GM10266 (cell line): ENCODE measurements around the gene CGB5.
A peak's percentile ranks its signal among the peaks of the same experiment; 100 is the strongest.
"Not testable (repeated sequence)": the region's sequence is repeated elsewhere in the genome, so short reads cannot be mapped to it uniquely, and the experiment has no call there.

Source experiments
- DNase-seq: peaks from one replicate; pipeline ENCODE4 v3.0.0; 2012; ENCODE audit errors: extremely low spot score
- TF ChIP-seq, protein P1 (sequence below): IDR thresholded peaks from 2 replicates; pipeline ENCODE4 v1.5.1; 2012; ENCODE audit warnings: mild to moderate bottlenecking, low read depth; ENCODE audit not compliant: control insufficient read depth, insufficient read depth; ENCODE audit errors: missing control alignments

CGB5 gene

DNA sequence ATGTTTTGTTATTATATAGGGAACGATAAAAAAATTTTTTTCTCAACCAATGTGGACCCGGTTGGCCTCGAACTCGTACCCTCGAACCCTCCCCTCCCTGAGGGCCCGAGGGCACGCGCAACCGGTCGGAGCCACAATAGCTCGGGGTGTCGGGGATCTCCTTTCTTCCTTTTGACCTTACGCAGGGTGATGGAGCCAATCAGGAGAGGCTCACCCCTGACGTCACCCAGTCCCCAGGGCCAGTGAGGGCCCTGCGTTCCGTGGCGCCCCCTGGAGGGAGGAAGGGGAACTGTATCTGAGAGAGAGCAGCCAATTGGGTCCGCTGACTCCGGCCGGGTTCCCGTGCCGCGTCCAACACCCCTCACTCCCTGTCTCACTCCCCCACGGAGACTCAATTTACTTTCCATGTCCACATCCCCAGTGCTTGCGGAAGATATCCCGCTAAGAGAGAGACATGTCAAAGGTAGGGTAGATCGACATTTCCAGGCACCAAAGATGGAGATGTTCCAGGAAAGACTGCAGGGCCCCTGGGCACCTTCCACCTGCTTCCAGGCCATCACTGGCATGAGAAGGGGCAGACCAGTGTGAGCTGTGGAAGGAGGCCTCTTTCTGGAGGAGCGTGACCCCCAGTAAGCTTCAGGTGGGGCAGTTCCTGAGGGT, 11.9 kb upstream of the CGB5 start, which contains the start of gene CGB2:
TSS of gene CGB2 (plus strand) at position 249 of the 660 bp plus-strand sequence. CDS start at position 455, 206 bp downstream.
- peak; percentile 85 for DNase-seq
- TF ChIP-seq, protein P1, sequence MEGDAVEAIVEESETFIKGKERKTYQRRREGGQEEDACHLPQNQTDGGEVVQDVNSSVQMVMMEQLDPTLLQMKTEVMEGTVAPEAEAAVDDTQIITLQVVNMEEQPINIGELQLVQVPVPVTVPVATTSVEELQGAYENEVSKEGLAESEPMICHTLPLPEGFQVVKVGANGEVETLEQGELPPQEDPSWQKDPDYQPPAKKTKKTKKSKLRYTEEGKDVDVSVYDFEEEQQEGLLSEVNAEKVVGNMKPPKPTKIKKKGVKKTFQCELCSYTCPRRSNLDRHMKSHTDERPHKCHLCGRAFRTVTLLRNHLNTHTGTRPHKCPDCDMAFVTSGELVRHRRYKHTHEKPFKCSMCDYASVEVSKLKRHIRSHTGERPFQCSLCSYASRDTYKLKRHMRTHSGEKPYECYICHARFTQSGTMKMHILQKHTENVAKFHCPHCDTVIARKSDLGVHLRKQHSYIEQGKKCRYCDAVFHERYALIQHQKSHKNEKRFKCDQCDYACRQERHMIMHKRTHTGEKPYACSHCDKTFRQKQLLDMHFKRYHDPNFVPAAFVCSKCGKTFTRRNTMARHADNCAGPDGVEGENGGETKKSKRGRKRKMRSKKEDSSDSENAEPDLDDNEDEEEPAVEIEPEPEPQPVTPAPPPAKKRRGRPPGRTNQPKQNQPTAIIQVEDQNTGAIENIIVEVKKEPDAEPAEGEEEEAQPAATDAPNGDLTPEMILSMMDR: peak; percentile 33

DNA sequence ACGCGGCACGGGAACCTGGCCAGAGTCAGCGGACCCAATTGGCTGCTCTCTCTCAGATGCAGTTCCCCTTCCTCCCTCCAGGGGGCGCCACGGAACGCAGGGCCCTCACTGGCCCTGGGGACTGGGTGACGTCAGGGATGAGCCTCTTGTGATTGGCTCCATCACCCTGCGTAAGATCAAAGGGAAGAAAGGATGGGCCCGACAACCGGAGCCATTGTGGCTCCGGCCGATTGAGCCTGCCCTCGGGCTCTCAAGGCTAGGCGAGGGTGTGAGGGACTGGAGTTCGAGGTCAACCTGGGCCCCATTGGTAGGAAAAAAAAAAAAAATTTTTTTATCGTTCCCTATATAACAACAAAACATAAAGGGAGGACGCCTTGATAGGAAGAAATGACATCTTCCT, 6.8 kb upstream of the CGB5 start, which contains the start of gene CGB1:
TSS of gene CGB1 (minus strand) at position 81 of the 400 bp plus-strand sequence. CDS start 184 bp downstream, outside the sequence.
- TF ChIP-seq, protein P1: peak; percentile 49
- peak; percentile 30 for DNase-seq

DNA sequence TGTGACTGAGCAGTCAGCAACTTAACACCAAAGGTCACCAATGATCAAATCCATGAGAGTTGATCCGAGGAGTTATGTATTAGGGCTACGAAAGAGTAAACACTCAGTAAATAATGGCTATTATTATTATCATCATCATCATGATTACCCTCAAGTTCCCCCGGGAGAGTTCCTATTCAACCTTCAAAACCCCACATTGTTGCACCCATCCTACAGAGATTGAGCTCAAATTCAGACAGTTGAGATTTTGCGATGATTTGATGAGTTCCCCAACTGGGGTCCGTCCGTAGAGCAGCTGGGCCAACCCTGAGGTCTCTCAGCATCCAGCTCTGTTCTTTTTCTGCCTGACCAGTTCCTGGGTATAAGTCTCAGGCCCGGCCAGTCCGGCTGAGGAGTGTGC, 5.5 kb upstream of the CGB5 start:
- DNase-seq: not testable (repeated sequence)

DNA sequence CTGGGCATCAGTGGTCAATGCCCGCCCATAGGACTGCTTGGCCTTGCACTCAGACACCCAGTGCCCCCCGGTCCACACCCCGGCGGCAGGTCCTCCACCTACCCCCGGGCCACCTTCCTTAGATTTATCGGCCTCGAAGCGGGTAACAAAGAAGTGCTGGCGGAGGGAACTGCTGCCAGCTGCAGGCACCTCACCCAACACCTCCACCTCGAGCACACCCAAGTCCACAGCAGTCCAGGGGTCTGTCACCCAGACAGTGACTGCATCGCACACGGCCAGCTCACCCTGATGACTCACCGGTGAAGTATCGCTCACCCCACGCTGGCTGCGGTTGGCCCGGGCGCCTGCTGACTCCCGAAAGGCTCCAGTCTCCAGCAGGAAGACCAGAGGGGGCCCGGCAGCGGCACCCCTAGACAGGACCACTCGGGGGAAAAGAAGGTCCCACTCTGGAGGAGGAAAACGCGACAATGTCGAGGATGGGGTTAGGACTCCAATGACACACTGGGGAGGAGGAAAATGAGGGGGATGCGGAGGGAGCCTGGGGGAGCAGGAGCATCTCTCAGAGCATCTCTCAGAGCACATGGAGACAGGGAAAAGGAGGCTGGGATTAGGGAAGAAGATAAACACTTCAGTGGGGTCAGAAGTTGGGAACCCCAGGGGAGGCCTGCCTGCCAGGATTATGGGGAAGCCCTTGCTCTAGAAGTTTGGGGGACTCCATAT, 4.9 kb upstream of the CGB5 start:
- DNase-seq: not testable (repeated sequence)

DNA sequence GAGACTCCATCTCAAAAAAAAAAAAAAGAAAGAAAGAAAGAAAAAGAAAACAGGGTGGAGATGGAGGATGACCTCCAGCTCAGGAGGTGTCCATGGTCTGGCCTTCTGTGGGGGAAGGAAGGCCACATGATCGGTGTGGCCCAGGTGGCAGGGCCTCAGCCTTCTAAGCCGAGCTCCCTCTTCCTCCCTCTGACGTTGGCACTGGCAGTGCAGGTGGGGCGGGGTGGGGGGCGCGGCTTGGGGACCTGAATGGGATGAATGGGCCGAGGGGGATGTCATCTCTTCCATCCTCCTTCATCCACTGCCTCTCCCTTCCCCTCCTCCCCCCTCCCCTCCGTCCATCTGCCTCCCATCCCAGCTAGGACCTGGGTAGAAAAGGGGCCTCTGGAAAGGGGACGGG, 3.9 kb upstream of the CGB5 start:
- not testable (repeated sequence) for DNase-seq

DNA sequence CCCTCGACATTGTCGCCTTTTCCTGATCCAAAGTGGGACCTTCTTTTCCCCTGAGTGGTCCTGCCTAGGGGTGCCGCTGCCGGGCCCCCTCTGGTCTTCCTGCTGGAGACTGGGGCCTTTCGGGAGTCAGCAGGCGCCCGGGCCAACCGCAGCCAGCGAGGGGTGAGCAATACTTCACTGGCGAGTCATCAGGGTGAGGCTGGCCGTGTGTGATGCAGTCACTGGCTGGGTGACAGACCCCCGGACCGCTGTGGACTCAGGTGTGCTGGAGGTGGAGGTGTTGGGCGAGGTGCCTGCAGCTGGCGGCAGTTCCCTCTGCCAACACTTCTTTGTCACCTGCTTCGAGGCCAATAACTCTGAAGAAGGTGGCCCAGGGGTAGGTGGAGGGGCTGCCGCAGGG, 1.5 kb upstream of the CGB5 start:
- DNase-seq: no peak
- TF ChIP-seq, protein P1: no peak

DNA sequence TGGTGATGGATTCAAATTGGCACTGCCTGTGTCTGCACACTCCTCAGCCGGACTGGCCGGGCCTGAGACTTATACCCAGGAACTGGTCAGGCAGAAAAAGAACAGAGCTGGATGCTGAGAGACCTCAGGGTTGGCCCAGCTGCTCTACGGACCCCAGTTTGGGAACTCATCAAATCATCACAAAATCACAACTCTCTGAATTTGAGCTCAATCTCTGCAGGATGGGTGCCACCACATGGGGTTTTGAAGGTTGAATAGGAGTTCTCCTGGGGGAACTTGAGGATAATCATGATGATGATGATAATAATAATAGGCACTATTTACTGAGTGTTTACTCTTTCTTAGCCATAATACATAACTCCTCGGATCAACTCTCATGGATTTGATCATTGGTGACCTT, 982 bp upstream of the CGB5 start:
- DNase-seq: not testable (repeated sequence)

DNA sequence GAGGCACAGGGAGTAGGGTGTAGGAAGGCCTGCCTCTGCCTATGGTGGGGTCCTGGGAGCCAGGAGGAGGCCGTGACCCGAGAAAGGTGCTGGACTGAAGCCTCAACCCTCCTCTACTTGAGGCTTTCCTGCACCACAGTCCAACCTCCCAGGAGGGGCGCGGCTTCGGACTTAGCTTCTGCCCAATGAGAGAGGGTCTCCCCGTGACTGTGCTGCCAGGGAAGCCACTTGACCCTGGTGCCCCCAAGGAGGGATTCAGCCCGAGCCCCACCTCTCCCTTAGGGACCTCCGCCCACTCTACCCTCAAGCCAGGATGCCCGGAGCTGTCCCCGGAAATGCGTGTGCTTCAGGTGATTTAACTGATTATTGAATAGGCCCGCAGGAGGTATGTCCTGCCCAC, 5.4 kb downstream of the CGB5 start, which contains the start of gene CGB8:
TSS of gene CGB8 (minus strand) at position 101 of the 400 bp plus-strand sequence. CDS start 372 bp downstream, outside the sequence.
- DNase-seq: not testable (repeated sequence)

DNA sequence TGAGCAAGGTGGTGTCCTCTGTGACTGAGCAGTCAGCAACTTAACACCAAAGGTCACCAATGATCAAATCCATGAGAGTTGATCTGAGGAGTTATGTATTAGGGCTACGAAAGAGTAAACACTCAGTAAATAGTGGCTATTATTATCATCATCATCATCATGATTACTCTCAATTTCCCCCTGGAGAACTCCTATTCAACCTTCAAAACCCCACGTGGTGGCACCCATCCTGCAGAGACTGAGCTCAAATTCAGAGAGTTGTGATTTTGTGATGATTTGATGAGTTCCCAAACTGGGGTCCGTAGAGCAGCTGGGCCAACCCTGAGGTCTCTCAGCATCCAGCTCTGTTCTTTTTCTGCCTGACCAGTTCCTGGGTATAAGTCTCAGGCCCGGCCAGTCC, 6.2 kb downstream of the CGB5 start:
- DNase-seq: not testable (repeated sequence)

DNA sequence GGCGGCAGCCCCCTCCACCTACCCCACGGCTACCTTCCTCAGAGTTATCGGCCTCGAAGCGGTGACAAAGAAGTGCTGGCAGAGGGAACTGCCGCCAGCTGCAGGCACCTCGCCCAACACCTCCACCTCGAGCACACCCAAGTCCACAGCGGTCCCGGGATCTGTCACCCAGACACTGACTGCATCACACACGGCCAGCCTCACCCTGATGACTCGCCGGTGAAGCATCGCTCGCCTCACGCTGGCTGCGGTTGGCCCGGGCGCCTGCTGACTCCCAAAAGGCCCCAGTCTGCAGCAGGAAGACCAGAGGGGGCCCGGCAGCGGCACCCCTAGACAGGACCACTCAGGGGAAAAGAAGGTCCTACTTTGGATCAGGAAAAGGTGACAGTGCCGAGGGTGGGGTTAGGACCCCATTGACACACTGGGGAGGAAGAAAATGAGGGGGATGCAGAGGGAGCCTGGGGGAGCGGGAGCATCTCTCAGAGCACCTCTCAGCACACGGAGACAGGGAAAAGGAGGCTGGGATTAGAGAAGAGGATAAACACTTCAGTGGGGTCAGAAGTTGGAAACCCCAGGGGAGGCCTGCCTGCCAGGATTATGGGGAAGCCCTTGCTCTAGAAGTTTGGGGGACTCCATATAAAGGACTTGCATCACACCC, 6.9 kb downstream of the CGB5 start:
- not testable (repeated sequence) for DNase-seq

DNA sequence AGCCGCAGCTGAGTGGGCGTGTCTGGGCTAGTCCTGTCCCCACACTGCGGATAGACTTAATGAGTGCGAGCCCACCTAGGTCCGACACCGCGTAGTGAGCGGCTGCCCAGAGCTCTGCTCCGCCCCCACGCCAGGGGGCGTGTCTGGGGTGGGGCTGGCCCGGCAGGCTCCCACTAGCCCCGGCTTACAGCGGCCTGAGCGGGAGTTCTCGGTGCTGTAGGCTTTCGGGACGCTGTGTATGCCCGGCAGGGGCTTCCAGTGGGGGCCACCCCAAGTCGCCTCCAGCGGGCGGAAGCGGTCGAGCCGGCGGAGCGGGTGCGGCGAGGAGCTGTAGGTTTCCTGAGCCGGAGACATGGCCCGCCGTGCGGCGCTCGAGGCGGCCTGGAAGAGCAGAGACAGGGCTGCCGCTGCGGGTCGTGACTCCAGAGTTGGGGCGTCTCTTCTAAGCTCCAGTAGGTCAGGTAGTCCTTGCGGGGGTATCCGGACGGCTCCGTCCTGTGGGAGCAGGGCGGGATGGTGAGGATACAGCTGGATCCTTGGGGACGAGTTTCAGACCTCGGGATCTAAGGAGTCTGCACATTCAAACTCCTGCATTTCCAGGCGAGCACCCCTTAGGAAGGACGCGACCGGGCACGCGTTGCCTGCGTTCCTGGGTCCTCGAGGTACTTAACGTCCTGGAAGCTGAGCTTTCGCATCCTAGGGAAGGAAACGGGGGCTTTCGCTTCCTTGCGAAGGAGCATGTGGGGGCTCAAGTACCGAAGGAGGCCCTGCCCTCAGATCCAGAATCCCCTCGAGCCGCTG, 12.7 kb downstream of the CGB5 start:
- TF ChIP-seq, protein P1: peak; percentile 8
- DNase-seq: peak; percentile 87

DNA sequence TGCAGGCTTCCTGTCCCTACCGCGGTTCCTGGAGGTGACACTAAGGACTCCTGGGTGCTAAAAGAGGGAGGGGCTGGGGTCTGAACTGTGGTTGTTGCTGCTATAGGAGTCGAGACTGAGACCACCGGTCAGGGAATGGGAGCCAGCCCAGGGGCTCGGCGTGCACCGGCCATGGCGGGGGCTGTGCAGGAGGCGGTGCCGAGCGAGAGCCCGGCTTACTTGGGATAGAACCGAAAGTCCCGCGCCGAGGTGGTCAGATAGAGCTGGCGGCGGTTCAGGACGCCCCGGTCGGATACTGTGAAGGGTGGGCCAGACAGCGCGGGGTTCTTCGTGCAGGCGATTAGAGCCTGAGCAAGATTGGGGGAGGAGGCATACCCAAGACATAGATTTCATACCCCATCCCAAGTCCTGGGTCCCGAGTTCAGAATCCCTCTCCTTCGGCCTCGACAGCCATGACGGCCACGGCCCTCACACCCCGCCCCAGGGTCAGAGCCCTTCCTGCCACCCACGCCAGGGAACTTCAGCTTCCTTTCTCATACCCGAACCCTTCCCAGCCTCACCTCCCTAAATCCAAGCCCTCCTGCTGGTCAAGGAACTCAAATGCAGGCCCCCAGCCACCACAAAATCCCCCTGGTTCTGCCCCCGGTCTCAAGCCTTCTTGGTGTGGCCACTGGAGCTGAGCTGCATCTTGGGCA, 13.4 kb downstream of the CGB5 start:
- DNase-seq: not testable (repeated sequence)
